ENCODE results near the gene NR3C1. TPM values are rescaled to one million over a fixed set of nuclear protein-coding genes. Genes with fewer than 3 reads are reported as not detected.

Gene NR3C1
- total RNA-seq, 1 experiment from 2014 or later: 16.0 TPM

GRCh38 chr5:143431789-143432188 lies 28.3 kb upstream of the NR3C1 start:
- H3K79me2 ChIP-seq (ENCODE audit: insufficient read depth, low read length): no peaks in the 10 kb centered on the region
- no peak overlapping the region for H2AFZ ChIP-seq (ENCODE audit: low read depth, low read length, poor library complexity, severe bottlenecking)
- ChIA-PET POLR2A (no interaction called here), RAD21 (ENCODE audit: low non-redundant PET in 1 of 2, low total read pairs in 2 of 2, uncharacterized antibody in 2 of 2, unreplicated experiment in 2 of 2) (no interaction called here), CTCF (no interaction called here)
- H3K9me2 ChIP-seq (ENCODE audit: insufficient read depth): no peaks in the 10 kb centered on the region
- H3K4me1 ChIP-seq (ENCODE audit: control insufficient read depth in 1 of 2, insufficient read depth in 2 of 2, low read length in 2 of 2): no peaks in the 10 kb centered on the region
- no peak overlapping the region for H3K9ac ChIP-seq (ENCODE audit: low read length)
- DNase-seq (ENCODE audit: low read depth, low spot score): no peak
- intact Hi-C loops (cut with micrococcal nuclease): no loop called here
- TF ChIP-seq SRF (IDR thresholded peaks at IDR 0.05; ENCODE audit: low read depth) (no peak), CTCF (IDR thresholded peaks at IDR 0.05 in 2 of 3, conservative IDR thresholded peaks at IDR 0.05 in 1 of 3; ENCODE audit: borderline replicate concordance in 1 of 3, insufficient read depth in 1 of 3, low read depth in 2 of 3, low read length in 2 of 3) (no peak), YY1 (IDR thresholded peaks at IDR 0.05; ENCODE audit: extremely low read depth, insufficient replicate concordance, low read depth, low read length) (no peak), CEBPB (IDR thresholded peaks at IDR 0.05; ENCODE audit: low read depth) (no peak), REST (IDR thresholded peaks at IDR 0.05; ENCODE audit: low read depth) (no peak), RAD21 (IDR thresholded peaks at IDR 0.05; ENCODE audit: low read depth) (no peak), MAX (IDR thresholded peaks at IDR 0.05) (no peak)
- no peak overlapping the region for H3K27ac ChIP-seq (ENCODE audit: low read depth, low read length)
- H3K9me3 ChIP-seq (ENCODE audit: control insufficient read depth in 1 of 2, insufficient read depth in 1 of 2, low read depth in 1 of 2, low read length in 2 of 2): no peaks in the 10 kb centered on the region
- H3K4me3 ChIP-seq (replicated peaks in 1 of 2; ENCODE audit: low read depth in 1 of 2, low read length in 2 of 2): no peak overlapping the region
- no peaks in the 10 kb centered on the region for H3K36me3 ChIP-seq (ENCODE audit: control insufficient read depth in 1 of 2, insufficient read depth in 2 of 2, low read length in 2 of 2)
- no TSS peak for BruUV-seq (replicated peaks)
- no peaks in the 10 kb centered on the region for H3K27me3 ChIP-seq (ENCODE audit: insufficient read depth, low read length)
- H4K20me1 ChIP-seq (ENCODE audit: insufficient read depth): no peaks in the 10 kb centered on the region
- no peak overlapping the region for H3K4me2 ChIP-seq (ENCODE audit: low read length)
- no peak for ATAC-seq

All from HCT116 (cell line).